B cell (primary cell): ENCODE data around the gene EMC10.

ENCODE experiments used
- EZH2 ChIP-seq: IDR thresholded peaks from 2 replicates; pipeline ENCODE4 v1.6.1; 2012; ENCODE audit warnings: borderline replicate concordance, low read depth, mild to moderate bottlenecking, moderate library complexity, low read length; ENCODE audit not compliant: insufficient read depth, poor library complexity, severe bottlenecking
- TF ChIP-seq, protein P1 (sequence below): fragments of 200-600 bp; IDR thresholded peaks from one replicate; pipeline ENCODE4 v1.8.0; 2022; ENCODE audit warnings: antibody characterized with exemption, mild to moderate bottlenecking

DNA sequence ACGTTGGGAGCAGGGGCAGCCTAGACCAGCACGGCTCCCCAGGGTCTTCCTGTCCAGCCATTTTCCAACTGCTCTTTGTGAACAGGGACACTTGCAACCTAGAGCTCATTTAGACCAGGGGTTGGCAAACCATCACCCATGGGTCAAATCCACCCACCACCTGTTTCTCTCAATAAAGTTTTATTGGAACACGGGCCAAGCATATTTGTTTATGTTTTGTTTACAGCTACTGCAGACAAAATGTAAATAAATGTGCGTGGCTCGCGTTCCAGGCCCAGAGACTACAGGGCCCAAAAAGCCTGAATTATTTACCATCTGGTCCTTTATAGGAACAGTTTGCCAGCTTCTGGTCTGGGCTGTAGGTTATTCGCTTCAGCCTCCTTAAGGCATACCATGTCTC lies 13.3 kb upstream of the EMC10 start:
- TF ChIP-seq, protein P1, sequence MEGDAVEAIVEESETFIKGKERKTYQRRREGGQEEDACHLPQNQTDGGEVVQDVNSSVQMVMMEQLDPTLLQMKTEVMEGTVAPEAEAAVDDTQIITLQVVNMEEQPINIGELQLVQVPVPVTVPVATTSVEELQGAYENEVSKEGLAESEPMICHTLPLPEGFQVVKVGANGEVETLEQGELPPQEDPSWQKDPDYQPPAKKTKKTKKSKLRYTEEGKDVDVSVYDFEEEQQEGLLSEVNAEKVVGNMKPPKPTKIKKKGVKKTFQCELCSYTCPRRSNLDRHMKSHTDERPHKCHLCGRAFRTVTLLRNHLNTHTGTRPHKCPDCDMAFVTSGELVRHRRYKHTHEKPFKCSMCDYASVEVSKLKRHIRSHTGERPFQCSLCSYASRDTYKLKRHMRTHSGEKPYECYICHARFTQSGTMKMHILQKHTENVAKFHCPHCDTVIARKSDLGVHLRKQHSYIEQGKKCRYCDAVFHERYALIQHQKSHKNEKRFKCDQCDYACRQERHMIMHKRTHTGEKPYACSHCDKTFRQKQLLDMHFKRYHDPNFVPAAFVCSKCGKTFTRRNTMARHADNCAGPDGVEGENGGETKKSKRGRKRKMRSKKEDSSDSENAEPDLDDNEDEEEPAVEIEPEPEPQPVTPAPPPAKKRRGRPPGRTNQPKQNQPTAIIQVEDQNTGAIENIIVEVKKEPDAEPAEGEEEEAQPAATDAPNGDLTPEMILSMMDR: no peak
- no peak for TF ChIP-seq EZH2
